HG03175 (cell line): ENCODE data around the gene BCAS2.
"Not testable (repeated sequence)": the region's sequence is repeated elsewhere in the genome, so short reads cannot be mapped to it uniquely, and the experiment has no call there.

Experiments
- ATAC-seq: cut with Tn5 transposase; IDR thresholded peaks from one replicate; pipeline ENCODE4 v1.9.1; 2021; ENCODE audit warnings: mild to moderate bottlenecking, moderate library complexity; ENCODE audit not compliant: unreplicated experiment

Gene BCAS2

DNA sequence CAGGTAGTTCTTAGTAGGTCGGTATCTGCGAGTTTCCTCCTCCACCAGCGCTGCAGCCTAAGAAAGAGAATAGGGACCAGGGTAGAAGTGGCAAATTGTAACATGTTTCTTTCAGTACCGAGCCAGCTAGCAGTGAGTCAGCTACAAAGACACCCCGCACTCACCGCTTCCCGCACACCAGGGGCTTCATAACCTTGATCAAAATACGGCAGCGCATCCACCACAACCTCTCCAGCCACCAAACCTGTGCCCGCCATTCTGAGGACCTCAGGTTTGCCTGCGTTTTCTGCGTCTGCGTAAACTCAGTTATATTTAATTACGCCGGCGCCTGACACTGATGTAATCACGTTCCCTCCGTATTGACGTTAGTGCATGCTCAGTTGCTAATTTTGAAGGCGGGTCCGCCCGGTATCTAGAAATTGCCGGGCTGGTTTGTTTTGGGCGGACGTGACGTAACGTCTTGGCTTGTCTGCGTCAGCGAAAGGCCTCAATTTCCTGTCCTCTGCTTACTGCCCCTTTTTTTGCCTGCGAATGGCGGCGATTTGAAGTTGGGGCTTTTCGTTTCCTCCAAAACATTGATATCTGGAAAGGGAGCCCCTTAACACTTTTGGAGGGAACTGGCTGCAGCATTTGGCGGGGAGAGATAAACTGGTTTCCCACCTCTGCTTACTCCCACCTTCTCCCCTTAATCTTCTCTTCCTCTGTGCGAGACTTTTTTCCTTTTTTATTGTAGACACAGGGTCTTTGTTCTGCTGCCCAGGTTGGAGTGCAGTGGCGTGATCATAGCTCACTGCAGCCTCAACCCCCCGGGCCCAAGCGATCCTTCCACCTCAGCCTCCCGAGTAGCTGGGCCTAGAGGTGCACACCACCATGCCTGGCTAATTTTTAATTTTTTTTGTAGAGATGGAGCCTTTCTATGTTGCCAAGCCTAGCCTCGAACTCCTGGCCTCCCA is at the start of gene BCAS2:
Gene BCAS2, minus strand, starts transcription at position 281 of the 953 bp plus-strand sequence. Its CDS starts 24 bp downstream, at position 257.
- ATAC-seq, result peak; percentile 100

DNA sequence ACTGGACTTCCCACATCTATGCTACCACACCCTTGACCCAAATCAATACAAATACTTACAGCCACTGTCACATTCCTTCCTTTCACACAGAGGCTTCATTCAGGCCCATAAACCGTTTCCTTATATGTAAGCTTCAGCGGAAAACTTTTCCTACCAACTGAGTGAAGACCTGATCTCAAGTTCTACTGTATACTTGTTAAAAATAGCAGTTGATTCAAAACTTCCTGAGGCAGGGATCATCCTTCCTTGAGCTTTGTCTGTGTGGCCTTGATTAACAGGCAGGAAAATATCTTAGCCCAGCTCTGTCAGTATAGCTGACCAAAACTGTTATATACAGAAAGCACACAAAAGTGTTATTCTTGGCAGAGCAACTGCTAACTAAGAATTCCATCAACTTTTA is 45.7 kb upstream of the BCAS2 start:
- ATAC-seq, result no peak

DNA sequence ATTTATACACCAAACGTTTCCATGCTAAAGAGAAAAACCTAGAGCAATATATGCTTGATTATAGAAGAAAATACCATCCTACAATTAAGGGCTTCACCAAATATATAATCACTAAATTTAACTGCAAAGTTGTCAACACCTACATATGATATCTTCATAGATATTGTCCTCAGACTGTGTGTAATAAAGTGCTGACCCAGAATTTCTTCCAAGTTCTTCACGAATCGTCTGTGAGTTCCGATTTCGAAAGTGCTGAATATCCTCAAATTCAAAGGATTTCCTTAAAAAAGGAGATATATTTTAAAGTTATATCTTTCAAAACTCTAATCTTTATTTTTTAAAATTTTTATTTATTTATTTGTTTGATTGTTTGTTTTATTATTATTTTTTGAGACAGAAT is 41.9 kb upstream of the BCAS2 start:
- ATAC-seq, result no peak

DNA sequence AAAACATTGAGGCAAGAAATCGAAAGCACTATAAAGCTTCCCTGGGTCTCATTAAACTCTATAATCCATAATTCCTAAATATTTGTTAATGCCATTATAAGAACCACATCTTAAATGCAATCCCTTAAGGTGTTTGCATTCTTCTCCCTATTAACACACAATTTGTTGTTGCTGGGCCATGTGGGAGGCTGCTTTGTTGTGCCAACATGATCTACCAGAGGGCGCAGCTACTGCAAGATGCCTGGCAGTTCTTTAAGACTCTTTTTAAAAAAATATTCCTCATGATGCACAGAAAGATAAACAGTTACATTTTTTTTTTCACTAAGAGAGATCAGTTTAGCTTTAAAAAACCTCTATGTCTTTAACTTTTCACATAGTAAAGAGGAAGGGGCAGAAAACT is 39.0 kb upstream of the BCAS2 start:
- ATAC-seq, result no peak

DNA sequence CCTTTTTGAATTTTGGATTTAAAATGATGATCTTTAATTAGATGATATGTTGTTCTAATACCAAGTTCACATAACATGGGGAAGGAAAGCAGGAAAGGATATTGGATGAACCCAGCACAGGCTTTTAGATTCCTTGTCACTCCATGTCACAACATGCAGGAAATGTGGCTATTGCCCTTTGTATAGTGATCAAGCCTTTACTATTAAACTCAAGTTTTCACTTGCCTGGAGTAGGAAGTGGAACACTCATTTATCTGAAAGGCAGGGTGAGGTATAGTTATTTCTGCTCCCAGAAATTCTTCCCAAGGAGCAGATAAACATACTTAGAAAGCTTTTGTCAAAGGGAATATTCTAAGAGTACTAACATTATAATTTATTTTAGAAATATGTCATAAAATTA is 37.2 kb upstream of the BCAS2 start:
- no peak for ATAC-seq

DNA sequence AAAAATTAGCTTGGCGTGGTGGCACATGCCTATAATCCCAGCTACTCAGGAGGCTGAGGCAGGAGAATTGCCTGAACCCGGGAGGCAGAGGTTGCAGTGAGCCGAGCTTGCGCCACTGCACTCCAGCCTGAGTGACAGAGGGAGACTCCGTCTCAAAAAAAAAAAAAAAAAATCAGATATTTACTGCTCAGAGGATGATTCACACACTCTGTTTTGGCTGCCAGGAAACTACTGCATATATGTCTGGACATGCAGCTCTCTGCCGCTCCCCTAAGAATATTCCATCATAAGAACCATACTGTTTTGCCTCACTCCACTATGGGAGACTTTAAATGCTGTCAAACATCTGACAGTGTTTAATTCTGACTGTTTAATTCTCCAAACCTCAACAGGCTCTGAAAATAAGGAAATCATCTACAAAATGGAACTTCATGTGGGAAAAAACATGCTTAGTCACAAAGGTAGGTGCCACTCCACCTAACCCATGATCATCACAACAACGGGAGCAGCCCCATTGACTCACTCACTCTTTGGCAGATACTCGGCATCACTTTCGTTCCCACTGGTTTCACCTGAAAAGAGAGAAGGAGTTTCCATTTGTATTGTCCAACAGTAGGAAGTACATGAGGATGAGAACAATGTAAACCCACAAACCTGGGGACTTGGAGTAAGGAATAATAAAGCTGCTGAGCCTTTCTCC is 29.3 kb upstream of the BCAS2 start:
- ATAC-seq, result no peak

DNA sequence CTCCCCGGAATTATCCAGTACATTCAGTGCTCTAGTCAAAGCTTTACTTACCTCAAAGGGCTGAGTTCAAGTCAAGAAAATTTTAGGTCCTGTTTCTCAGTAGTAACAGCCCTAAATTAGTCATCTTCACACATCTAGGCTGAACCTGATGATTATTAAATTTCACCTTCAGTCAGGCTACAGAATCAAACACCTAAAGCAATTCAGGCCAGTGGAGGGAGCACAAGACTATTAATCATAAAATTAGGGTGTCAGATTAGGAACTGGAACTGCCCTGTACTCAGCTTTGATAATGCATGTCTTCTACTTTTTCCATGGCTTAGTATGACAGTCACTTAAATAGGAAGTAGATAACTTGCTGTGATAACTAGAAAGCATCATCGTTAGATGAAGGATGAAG is 28.4 kb upstream of the BCAS2 start:
- no peak for ATAC-seq

DNA sequence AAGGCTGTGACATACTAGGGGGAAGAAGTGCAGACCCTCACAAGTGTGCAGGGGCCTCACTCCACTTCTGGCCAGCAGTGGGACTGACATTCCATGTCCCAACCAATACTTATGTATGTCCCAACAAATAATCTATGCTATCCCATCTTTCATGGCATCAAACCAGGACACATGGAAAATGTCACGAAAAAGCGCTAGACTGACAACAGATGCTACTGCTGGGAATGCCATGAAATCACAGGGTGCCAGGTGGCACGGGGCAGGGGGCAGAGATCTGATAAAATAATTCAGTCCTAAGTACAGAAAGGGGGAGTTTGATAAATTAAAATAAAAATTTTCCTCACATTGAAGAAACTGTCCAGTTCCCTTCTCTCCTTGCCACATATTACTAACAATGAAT is 27.6 kb upstream of the BCAS2 start:
- ATAC-seq, result no peak

DNA sequence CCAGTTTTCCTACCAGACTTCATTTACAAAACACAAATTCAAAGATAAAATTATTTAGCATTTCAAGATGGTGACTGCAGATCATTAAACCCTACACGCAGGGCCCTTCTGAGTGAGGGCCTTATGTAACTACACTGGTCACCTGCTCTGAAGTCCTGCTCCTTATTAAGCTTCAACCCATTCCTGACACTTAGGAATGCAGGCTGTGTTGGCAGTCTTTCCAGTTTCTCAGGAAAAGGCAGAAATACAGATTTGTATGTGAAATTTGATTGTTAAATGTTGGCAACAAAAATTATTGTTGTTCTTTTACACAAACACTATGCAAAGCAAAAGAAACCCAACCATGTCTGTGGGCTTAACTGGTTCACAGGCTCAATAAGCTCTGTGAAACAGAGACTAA is 25.8 kb upstream of the BCAS2 start:
- no peak for ATAC-seq

DNA sequence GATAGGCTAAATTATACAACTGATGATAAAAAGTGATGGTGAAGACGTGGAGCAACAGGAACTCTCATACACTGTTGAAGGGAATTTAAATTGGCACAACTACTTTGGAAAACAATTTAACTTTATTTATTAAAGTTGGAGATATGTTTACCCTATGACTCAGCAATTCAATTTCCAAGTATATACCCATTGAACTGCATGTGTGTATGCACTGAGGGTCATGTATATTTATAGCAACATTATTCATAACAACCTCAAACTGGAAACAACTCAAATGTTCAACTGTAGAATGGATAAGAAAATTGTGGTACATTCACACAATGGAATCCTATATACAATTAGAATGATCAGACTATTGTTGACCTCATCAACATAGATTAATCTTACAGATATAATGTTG is 16.5 kb upstream of the BCAS2 start:
- ATAC-seq, result no peak

DNA sequence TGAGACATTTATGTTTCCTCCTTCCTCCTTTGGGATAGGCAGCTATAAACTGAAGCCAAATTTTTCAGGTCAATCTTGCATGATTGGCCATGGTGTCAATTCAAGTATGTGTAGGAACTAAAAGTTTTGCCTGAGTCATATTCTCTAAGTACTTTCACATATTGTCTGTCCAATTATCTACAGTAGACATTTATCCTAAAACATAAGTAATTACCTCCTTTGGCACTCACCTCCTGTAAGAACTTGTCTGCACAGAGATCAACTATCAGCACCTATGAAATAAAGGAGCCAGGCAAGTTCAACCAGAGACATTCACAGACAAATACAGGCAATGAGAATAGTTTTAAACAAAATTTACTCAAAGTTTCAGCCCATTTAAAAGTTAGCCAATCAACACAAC is 14.2 kb upstream of the BCAS2 start:
- no peak for ATAC-seq

DNA sequence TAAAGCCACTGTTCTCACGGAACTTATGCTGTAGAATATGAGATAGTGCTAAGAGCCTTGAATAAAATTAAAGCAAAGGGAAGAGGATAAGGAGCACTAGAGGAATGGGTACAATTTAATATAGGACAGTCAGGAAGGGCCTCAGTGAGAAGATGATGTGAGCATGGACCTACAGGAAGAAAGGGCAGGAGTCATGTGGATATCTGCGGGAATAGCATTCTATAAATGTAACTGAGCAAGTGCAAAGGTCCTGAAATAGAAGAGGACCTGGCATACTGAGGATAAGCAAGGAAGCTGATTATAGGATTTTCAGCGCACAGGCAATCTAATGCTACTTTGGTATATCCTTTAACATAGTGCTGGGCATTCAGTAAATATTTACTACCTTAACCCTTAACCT is 12.6 kb upstream of the BCAS2 start:
- no peak for ATAC-seq

DNA sequence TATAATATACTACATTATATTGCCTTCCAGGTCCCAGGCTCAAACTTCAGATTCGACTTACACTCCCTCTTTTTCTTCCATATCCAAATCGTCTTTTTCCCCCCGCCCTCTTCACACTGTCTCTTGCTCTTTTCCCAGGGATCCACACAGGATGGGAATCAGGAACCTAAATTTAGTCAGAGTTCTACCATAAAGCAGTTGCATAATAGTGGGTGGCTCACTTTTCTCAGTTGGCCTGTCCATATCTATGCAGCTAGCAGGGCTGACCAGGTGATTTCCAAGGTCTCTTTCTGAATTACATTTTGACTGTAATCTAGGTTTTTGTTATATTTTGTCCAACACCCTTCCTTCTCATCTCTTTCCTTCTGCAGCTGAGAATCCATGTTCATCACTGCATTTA is 7.7 kb upstream of the BCAS2 start:
- ATAC-seq, result no peak

DNA sequence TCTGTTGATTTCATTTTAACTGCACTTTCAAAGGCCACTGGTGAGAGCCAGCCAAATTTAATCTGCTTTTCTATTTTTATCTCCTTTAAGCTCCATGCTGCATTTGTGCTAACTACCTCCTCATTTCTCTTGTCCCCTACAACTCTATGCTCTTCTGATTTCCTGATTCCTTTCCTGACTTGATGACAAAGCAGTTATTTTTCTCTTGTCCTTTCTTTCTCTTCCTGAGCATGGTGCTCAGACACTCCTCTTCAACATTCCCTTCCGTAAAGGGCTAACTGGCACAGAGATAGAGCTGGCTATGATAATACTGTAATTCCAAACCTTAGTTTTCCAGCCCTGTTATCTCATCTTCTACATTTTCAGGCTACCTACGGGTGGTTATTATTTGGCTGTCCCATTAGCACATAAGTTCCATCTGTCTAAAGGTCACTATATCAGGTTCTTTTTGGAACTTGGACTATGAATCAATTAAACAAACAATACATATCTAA is 6.8 kb upstream of the BCAS2 start:
- no peak for ATAC-seq

DNA sequence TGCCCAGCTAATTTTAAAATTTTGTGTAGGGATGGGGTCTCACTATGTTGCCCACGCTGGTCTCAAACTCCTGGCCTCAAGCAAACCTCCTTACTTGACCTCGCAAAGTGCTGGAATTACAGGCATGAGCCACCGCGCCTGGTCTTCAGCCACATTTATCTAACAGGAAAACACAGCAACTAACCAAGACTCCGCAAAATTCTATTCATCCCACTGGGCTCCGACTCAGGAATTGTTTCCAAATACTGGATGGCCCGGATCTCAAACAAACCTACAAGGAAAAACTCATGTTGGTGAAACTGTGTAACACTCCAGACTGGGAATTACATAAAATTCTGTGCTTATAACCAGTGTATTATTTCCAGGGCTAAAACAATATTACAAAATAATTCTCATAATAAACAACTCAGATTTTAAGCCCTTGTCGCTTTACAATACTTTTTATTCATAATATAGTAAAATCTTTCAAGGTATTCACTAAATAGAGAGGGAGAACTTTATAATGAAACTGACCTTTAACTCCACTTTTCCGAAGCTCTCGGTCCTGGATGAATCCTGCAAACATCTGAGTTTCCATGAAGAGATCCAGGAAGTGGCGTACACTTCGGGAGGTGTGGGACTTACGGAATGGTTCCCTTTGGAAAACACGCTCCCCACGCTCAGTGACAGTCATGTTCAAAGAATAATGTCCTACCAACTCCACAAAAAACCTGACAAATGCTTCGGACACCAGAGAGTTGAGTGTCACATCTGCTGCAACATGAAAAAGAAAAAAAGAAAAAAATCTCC is 6.0 kb upstream of the BCAS2 start:
- ATAC-seq, result no peak

DNA sequence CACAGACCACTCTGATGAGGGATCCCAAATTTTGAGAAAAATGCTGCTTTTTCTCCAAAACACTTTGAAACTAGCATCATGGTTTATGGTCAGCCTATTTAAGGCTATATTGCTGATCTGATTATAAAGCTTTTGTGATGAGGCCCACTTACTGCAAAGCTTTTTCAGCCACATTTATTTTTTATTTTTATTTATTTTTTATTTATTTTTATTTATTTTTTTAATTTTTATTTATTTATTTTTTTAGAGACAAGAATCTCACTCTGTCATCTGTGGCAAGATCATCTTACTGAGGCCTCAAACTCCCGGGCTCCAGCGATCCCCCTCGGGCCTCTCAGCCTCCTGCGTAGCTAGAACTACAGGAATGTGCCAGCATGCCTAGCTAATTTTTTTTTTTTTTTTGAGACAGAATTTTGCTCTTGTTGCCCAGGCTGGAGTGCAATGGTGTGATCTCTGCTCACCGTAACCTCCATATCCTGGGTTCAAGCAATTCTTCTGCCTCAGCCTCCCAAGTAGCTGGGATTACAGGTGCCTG is 5.2 kb upstream of the BCAS2 start:
- ATAC-seq, result no peak

DNA sequence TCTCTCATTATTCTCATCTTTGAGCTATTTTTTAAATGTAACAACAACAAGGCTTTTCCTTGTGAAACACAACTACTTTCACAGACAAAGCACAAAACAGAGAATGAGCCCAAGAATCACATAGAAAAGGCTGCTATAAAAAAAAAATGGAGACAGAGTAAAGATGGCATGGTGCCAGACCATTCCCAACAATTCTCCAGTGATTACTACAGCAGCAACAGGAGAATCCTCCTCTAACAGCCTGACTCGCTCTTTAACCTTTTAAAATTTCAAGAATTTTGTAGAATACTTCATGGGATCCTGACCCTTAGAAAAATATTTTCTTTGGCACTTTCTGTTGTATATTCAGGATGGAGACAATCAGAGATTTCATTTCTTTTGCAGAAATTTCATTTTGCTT is 3.8 kb upstream of the BCAS2 start:
- no peak for ATAC-seq

DNA sequence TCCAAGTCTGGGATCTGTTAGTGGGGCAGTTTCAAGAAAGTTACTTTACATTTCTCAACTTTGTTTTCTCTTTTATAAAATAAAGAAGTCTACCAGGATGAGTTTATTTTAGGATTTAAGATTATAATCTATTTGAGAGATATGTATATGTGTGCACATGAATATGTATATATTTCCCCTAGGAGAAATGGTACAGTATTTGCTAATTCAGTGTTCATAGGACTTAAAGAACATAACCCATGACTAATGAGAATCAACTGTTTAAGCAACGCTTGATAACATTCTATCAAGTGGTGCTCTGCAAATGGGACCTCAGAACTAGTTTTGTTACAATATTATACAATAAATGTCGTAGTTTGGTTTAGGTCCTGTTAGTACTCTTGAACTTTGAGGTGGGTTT is 7.0 kb downstream of the BCAS2 start:
- ATAC-seq, result no peak

DNA sequence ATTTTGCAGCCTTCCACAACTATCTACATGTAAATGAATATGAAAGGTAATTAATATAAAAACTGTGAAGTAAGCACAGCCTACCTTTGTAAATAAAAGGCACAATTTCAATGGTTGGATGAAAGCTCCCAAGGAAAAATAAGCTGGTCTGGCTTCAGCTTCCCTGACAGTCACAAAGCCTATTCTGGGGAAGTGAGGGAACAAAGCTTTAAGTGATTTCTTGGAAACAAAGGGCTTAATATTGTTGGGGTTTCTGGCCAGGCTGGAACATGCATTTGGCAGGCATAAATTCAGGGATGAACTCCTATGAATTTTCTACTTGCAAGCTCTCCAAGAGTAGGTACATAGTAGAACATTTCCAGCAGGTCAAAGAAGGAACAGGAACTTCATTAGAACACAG is 17.3 kb downstream of the BCAS2 start:
- ATAC-seq, result no peak

DNA sequence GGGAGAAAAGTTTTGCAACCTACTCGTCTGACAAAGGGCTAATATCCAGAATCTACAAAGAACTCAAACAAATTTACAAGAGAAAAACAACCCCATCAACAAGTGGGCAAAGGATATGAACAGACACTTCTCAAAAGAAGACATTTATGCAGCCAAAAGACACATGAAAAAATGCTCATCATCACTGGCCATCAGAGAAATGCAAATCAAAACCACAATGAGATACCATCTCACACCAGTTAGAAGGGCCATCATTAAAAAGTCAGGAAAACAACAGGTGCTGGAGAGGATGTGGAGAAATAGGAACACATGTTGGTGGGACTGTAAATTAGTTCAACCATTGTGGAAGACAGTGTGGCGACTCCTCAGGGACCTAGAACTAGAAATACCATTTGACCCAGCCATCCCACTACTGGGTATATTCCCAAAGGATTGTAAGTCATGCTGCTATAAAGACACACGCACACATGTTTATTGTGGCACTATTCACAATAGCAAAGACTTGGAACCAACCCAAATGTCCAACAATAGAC is 18.4 kb downstream of the BCAS2 start:
- ATAC-seq, result not testable (repeated sequence)

DNA sequence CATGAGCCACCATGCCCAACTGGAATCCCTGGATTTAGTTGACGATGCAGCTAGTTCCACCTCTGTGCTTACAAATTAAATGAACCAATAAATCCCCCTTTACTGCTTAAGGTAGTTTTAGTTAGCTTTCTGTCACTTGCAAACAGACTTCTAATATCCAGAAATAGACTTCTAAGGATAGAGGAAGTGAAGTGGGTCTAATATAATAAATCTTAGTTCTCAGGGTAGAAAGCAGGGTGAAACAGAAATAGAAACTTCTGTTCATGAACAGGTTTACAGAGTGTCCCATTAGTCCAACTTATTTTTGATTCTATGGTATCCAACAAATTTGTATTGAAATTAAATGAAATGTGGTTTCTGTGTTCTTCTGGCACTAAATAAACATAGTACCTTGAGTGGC is 20.1 kb downstream of the BCAS2 start:
- no peak for ATAC-seq
